Measurements from ENCODE around the gene ACSL4.

DNA sequence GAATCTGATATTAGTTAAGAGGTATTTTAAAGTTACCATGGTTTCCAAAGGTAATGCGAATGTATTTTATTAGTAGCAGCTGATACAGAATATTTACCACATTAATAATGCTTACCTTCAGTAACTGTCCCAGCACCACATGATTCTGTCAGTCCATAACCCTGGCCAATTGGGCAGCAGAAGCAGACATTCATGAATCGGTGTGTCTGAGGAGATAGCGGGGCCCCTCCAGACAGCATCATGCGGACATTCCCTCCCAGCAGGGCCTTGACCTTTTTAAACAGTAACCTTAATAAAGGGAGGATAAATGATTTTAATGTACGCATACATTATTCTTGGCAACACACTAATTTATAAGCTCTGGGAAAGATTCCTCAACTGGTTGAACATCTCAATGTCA, 65.1 kb downstream of the ACSL4 start:
- TF ChIP-seq POLR2A (IDR thresholded peaks at IDR 0.05) (no peak), POLR2AphosphoS5 (IDR thresholded peaks at IDR 0.05) (no peak)
- TF ChIP-seq, protein P1, sequence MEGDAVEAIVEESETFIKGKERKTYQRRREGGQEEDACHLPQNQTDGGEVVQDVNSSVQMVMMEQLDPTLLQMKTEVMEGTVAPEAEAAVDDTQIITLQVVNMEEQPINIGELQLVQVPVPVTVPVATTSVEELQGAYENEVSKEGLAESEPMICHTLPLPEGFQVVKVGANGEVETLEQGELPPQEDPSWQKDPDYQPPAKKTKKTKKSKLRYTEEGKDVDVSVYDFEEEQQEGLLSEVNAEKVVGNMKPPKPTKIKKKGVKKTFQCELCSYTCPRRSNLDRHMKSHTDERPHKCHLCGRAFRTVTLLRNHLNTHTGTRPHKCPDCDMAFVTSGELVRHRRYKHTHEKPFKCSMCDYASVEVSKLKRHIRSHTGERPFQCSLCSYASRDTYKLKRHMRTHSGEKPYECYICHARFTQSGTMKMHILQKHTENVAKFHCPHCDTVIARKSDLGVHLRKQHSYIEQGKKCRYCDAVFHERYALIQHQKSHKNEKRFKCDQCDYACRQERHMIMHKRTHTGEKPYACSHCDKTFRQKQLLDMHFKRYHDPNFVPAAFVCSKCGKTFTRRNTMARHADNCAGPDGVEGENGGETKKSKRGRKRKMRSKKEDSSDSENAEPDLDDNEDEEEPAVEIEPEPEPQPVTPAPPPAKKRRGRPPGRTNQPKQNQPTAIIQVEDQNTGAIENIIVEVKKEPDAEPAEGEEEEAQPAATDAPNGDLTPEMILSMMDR (IDR thresholded peaks at IDR 0.05 in 8 of 11, conservative IDR thresholded peaks at IDR 0.05 in 3 of 11): no peak
